ENCODE data around the gene ESAM. TPM values are rescaled to one million over a fixed set of nuclear protein-coding genes. Genes with fewer than 3 reads are reported as not detected.
A peak's percentile ranks its signal among the peaks of the same experiment; 100 is the strongest.

Gene ESAM
- total and polyA plus RNA-seq, 2 experiments from 2014 or later: 0.32 TPM; not detected in 1

- TF ChIP-seq, protein P1, sequence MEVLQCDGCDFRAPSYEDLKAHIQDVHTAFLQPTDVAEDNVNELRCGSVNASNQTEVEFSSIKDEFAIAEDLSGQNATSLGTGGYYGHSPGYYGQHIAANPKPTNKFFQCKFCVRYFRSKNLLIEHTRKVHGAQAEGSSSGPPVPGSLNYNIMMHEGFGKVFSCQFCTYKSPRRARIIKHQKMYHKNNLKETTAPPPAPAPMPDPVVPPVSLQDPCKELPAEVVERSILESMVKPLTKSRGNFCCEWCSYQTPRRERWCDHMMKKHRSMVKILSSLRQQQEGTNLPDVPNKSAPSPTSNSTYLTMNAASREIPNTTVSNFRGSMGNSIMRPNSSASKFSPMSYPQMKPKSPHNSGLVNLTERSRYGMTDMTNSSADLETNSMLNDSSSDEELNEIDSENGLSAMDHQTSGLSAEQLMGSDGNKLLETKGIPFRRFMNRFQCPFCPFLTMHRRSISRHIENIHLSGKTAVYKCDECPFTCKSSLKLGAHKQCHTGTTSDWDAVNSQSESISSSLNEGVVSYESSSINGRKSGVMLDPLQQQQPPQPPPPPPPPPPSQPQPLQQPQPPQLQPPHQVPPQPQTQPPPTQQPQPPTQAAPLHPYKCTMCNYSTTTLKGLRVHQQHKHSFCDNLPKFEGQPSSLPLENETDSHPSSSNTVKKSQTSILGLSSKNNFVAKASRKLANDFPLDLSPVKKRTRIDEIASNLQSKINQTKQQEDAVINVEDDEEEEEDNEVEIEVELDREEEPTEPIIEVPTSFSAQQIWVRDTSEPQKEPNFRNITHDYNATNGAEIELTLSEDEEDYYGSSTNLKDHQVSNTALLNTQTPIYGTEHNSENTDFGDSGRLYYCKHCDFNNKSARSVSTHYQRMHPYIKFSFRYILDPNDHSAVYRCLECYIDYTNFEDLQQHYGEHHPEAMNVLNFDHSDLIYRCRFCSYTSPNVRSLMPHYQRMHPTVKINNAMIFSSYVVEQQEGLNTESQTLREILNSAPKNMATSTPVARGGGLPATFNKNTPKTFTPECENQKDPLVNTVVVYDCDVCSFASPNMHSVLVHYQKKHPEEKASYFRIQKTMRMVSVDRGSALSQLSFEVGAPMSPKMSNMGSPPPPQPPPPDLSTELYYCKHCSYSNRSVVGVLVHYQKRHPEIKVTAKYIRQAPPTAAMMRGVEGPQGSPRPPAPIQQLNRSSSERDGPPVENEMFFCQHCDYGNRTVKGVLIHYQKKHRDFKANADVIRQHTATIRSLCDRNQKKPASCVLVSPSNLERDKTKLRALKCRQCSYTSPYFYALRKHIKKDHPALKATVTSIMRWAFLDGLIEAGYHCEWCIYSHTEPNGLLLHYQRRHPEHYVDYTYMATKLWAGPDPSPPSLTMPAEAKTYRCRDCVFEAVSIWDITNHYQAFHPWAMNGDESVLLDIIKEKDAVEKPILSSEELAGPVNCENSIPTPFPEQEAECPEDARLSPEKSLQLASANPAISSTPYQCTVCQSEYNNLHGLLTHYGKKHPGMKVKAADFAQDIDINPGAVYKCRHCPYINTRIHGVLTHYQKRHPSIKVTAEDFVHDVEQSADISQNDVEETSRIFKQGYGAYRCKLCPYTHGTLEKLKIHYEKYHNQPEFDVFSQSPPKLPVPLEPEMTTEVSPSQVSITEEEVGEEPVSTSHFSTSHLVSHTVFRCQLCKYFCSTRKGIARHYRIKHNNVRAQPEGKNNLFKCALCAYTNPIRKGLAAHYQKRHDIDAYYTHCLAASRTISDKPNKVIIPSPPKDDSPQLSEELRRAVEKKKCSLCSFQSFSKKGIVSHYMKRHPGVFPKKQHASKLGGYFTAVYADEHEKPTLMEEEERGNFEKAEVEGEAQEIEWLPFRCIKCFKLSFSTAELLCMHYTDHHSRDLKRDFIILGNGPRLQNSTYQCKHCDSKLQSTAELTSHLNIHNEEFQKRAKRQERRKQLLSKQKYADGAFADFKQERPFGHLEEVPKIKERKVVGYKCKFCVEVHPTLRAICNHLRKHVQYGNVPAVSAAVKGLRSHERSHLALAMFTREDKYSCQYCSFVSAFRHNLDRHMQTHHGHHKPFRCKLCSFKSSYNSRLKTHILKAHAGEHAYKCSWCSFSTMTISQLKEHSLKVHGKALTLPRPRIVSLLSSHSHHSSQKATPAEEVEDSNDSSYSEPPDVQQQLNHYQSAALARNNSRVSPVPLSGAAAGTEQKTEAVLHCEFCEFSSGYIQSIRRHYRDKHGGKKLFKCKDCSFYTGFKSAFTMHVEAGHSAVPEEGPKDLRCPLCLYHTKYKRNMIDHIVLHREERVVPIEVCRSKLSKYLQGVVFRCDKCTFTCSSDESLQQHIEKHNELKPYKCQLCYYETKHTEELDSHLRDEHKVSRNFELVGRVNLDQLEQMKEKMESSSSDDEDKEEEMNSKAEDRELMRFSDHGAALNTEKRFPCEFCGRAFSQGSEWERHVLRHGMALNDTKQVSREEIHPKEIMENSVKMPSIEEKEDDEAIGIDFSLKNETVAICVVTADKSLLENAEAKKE (CRISPR knock-in tag; IDR thresholded peaks at IDR 0.05): no peak
- no peak for TF ChIP-seq NANOG (IDR thresholded peaks at IDR 0.05; ENCODE audit: borderline replicate concordance)
- no peak for TF ChIP-seq ZNF114 (CRISPR knock-in tag; IDR thresholded peaks at IDR 0.05)
- TF ChIP-seq POLR2AphosphoS5 (IDR thresholded peaks at IDR 0.05; ENCODE audit: low read depth): no peak
- no peak for TF ChIP-seq EZH2phosphoT487 (IDR thresholded peaks at IDR 0.05; ENCODE audit: unreplicated experiment)
- TF ChIP-seq EZH2 (IDR thresholded peaks at IDR 0.05; ENCODE audit: low read depth, unreplicated experiment): no peak
Measured at GRCh38 chr11:124722176-124722575, 39.9 kb downstream of the ESAM start (continued).

DNA sequence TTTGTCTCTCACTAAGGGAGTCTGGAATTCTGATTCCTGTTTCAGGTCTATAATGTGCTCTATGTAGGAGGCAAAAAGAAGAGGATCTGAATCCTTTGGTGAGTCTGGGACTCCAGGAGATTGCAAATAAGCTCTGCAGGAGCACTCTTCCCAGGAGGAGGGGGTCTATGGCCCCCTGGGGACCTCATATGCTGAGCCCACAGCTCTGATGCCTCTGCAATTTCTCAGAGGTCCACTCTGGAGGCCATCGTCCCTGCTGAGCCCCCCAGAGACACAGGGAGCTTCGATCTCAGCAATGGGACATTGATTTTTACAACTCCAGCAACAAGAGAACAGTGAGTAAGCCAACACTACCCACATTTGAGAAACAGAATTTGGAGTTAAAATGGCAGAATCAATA is 42.6 kb downstream of the ESAM start:
- Histone ChIP-seq H3K4me3 (0 out of 2 replicates have a peak overlapping the region, but pooled peaks have one; percentile 76), H3K9me2 (ENCODE audit: insufficient read depth) (no peaks in the 10 kb centered on the region), H4K20me1 (replicated peaks; ENCODE audit: insufficient read depth) (no peaks in the 10 kb centered on the region; the same call in none of the 2 replicates), H3K36me3 (ENCODE audit: insufficient read depth) (no peaks in the 10 kb centered on the region), H3K27ac (ENCODE audit: low read depth) (no peak overlapping the region), H3F3A (replicated peaks; ENCODE audit: low read depth) (no peaks in the 10 kb centered on the region), H3K4me2 (no peak overlapping the region), H3K27me3 (ENCODE audit: insufficient read depth) (peaks cover 100% of the 10 kb centered on the region), H2AFZ (no peak overlapping the region), H3K4me1 (ENCODE audit: insufficient read depth) (peaks cover 20% of the 10 kb centered on the region; the same call in 1 of the 2 replicates), H3K79me2 (replicated peaks; ENCODE audit: insufficient read depth) (no peaks in the 10 kb centered on the region)
- no peak for ATAC-seq
- no peaks in the 10 kb centered on the region for H3K9me3 Mint-ChIP-seq
- H3K27me3 Mint-ChIP-seq (ENCODE audit: insufficient read depth, low read depth, poor library complexity): peaks cover 85% of the 10 kb centered on the region
- H3K36me3 Mint-ChIP-seq (ENCODE audit: low read depth): no peaks in the 10 kb centered on the region
- no peak overlapping the region for H3K4me3 Mint-ChIP-seq
- no peak overlapping the region for H3K27ac Mint-ChIP-seq
- no peak for DNase-seq (ENCODE audit: low spot score)
- H3K4me1 Mint-ChIP-seq: peaks cover 45% of the 10 kb centered on the region
- TF ChIP-seq, protein P2, sequence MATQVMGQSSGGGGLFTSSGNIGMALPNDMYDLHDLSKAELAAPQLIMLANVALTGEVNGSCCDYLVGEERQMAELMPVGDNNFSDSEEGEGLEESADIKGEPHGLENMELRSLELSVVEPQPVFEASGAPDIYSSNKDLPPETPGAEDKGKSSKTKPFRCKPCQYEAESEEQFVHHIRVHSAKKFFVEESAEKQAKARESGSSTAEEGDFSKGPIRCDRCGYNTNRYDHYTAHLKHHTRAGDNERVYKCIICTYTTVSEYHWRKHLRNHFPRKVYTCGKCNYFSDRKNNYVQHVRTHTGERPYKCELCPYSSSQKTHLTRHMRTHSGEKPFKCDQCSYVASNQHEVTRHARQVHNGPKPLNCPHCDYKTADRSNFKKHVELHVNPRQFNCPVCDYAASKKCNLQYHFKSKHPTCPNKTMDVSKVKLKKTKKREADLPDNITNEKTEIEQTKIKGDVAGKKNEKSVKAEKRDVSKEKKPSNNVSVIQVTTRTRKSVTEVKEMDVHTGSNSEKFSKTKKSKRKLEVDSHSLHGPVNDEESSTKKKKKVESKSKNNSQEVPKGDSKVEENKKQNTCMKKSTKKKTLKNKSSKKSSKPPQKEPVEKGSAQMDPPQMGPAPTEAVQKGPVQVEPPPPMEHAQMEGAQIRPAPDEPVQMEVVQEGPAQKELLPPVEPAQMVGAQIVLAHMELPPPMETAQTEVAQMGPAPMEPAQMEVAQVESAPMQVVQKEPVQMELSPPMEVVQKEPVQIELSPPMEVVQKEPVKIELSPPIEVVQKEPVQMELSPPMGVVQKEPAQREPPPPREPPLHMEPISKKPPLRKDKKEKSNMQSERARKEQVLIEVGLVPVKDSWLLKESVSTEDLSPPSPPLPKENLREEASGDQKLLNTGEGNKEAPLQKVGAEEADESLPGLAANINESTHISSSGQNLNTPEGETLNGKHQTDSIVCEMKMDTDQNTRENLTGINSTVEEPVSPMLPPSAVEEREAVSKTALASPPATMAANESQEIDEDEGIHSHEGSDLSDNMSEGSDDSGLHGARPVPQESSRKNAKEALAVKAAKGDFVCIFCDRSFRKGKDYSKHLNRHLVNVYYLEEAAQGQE (IDR thresholded peaks at IDR 0.05; ENCODE audit: unreplicated experiment): no peak
- TF ChIP-seq ZNF331 (CRISPR knock-in tag; IDR thresholded peaks at IDR 0.05; ENCODE audit: low read depth): no peak
- no peak for TF ChIP-seq ZNF114 (CRISPR knock-in tag; IDR thresholded peaks at IDR 0.05)
- no peak for TF ChIP-seq NANOG (IDR thresholded peaks at IDR 0.05; ENCODE audit: borderline replicate concordance)
- no peak for TF ChIP-seq EZH2phosphoT487 (IDR thresholded peaks at IDR 0.05; ENCODE audit: unreplicated experiment)
- TF ChIP-seq CTCF (conservative IDR thresholded peaks at IDR 0.05; ENCODE audit: low read depth in 2 of 2): no peak

All from GM23338 (cell line).